HG03439 (cell line): ENCODE measurements around the gene TFCP2L1.

Experiments
- ATAC-seq: cut with Tn5 transposase; IDR thresholded peaks from one replicate; pipeline ENCODE4 v1.9.1; 2021; ENCODE audit warnings: mild to moderate bottlenecking, moderate library complexity; ENCODE audit not compliant: unreplicated experiment

TFCP2L1 gene

DNA sequence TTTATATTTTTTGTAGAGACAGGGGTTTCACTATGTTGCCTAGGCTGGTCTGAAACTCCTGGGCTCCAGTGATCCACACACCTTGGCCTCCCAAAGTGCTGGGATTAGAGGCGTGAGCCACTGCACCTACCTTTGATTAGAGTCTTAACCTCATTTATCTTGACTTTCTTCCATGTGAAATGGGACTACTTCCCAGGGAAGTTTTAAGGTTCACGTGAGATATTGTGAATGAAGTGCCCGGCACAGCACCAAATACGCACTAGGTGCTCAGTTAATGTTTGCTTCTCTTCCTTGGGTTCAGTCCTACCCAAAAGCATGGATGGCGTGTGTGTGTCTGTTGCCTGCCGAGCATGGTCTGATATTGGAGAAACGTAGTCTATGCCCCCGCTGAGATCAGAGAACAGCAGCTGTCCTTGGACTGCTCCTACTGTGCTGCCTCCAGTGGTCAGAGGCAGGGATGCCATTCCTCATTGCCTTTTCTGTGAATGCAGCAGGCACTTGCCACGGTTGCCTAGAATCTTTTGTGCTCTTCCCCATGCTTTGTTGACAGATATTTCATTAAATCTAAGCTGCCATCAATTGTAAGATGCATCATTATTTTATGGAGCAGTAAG, 12.3 kb upstream of the TFCP2L1 start:
- no peak for ATAC-seq

DNA sequence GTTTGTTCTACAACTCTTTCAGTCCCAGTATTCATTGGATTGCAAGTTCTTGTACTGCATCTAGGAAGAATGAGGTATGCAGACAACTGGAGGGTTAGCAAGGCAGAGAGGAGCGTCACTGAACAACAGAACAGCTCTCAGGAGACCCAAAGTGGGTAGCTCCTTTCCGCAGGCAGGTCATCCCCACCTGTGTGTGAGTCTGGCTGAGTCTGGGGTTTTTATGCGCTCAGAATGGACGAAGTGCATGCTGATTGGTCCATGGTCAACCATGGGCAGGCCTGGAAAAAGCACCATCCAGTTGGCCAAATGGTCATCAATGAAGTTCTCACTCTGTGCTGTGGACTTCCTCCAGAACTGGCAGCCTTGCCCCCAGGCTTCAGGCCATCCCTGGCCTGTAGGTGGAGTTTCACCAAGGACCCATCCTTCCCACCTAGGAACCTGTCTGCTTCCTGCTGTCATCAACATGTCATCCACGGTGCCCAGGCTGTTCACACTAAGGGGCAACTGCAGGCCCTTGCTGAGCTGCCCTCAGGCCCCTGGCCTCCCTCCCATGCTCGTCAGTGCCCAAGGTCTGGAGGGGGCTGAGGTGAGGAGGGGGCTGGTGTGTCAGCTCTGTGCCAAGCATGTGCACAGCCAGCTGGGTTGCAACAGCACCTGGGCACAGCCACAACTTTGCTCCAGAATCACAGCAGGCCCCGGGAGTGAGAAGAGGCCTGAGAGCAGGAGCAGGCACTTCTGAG, 11.1 kb upstream of the TFCP2L1 start:
- ATAC-seq = no peak

- no peak for ATAC-seq
Measured at GRCh38 chr2:121294881-121295840, 10.2 kb upstream of the TFCP2L1 start.

DNA sequence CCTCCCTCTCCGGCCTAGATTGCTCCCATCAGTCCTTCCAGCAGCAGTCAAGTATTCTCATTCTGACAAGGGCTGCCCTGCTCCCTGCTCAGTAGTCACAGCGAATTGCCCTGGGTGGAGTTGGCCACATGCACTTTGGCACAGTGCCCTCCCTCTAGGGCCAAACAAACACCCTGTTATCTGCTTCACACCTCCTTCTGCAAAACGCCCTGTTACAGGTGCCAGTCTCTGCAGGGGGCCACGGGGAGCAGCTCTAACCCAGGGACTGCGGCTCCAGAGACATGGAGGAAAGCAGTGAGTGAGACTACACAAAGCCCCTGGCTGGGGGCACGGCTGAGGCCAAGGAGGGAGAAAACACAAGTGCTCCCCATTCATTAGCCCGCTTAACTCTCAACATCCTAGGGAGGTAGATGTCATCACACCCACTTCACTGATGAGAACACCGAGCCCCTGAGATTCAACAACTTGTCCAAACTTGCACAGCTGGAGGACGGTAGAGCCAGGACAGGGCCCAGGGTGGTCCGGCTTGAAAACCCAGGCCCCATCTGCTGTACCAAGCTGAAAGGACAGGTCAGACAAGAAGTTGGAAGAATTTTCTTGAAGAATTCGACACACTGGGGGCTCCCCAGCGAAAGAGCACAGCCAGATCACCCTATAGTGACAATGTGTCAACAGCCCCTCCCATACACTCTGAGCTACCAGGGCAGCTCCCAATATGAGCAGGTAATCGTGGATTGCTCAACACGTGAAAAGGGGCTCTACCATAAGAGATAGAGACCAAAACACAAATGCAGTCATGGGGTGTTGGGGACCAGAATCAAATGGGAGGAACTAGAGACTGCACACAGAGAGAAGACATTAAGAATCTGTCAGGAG, 8.7 kb upstream of the TFCP2L1 start:
- ATAC-seq = no peak

GRCh38 chr2:121291251-121291580, 6.2 kb upstream of the TFCP2L1 start:
- no peak for ATAC-seq

DNA sequence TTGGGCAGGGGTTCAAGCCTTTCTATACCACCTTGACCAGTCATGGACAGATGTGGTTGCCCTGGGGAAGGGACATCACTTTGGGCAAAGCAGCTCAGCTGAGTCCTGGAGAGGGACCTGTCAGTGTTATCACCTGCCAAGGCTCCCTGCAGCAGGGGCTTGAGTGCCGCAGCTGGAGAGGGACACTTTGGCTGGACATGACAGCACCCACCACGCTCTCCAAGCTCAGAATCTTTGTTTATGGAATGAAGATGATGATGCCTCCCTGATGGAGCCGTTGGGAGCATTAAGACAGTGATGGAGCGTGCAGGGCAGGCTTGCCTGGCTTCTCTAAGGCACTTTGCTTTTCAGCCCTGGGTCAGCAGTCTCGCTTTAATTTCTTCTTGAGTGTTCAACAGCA, 4.3 kb upstream of the TFCP2L1 start:
- no peak for ATAC-seq

DNA sequence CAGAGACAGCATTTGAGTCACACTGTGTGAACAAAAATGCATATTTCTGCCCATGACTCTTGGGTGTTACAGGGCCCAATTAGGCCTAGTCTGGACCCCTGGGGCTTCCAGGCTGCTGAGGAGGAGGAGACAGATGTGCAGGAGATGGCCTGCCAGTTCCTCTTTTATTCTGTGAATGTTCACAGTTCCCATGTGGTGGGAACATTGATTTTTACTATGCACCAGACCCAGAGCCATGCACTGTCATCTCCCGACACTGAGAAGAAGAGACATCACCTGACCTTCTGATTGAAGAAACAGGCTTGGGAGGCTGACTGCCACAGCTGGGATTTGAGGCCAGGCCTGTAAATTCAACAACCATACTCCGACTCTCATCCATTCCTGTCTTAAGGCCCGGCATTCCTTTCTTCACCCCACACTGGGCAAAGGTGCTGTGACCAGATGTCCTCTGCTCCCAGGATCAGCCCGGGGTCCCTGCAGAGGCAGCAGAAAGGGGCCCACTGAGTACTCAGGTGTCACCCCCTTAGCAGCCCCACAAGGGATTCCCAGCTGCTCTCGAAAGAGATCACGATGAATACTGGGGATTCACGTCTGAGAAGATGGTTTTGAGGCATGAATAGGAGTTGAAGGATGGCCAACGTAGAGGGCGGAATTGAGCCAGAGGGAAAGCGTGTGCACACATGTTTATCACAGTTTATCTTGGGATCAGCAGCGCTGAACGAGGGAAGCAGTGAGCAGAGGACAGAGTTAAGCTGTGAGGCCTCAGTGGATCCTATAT, 3.6 kb upstream of the TFCP2L1 start:
- no peak for ATAC-seq

- ATAC-seq = no peak
Measured at GRCh38 chr2:121287956-121288355, 3.0 kb upstream of the TFCP2L1 start.

GRCh38 chr2:121287146-121287798, 2.3 kb upstream of the TFCP2L1 start:
- ATAC-seq = no peak

DNA sequence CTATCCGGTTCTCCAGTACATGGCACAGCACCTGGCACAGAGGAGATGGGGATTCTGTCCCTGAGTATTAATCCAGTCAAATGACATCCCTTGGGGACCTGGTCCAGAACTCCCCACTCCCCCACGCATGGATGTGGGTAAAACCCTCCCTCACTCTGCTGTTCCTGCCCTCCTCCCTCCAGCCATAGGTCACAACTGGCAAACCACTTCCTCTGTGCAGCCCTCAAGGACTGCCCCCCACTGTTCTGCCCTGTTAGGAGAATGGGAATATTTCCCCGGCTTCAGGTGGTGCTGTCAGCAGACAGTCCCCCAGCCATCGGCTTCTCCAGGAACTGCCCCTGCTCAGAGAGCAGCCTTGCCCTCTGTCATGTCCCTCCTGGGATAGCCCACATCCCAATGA, 1.5 kb upstream of the TFCP2L1 start:
- ATAC-seq = no peak

GRCh38 chr2:121285926-121286325, 924 bp upstream of the TFCP2L1 start:
- ATAC-seq = no peak

DNA sequence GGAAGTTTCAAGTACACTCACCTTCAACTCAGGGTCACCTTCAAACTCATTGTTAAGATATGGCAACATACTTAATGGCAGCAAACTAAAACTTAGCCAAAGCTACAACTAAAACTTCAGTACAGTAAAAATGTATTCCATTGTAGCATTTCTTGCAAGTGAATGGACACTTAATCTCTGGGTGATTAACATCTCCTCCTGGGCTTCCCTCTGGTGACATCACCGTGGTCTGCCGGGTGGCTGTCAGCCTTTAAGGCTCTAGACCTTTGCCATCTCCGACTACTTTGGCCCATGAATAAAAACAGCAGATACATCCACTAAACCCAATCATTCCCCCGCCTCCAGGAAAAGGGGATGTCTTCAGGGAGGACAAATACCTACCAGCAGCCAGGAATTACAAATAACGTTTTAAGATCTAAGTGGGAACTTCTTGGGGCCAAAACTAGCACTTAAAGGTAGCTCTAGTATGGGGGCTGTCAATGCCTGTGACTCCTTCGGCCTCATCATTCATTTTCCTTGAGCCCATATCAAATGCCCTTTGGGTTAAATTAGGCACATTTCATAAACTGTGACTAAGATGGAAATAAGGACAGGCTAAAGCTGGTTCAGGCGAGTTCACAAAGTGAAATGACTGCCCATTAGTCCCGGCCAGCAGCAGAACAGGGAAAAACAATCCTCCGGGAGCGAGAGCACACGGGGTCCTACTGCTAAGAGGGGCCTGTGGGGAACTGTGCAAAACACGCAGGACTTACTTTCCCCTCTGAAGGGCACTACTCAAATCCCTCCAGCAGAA, 1.1 kb downstream of the TFCP2L1 start:
- no peak for ATAC-seq

GRCh38 chr2:121282800-121283385, 2.1 kb downstream of the TFCP2L1 start:
- ATAC-seq = no peak

GRCh38 chr2:121281694-121282093, 3.3 kb downstream of the TFCP2L1 start:
- no peak for ATAC-seq

DNA sequence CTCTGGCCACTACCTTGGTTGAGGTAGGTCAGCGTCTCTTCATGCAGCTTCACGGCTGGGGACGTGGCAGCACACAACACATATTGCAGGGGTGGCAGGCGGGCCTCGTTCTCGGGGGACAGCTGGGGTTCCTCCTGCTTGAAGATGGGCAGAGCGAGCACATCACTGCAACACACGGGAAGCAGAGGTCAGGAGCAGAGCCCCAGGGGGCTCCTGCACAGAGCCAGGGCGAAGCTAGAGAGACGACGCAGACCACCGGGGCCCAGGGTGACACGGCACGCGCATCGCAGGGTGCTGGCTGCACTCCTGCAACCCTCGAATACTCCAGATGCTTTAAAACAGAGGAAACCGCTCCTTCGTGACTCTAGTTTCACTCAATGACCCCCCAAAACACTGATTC, 3.9 kb downstream of the TFCP2L1 start:
- ATAC-seq = no peak

- ATAC-seq = no peak
Measured at GRCh38 chr2:121279476-121280220, 5.4 kb downstream of the TFCP2L1 start.

GRCh38 chr2:121276341-121276740, 8.7 kb downstream of the TFCP2L1 start:
- no peak for ATAC-seq

GRCh38 chr2:121273116-121273515, 11.9 kb downstream of the TFCP2L1 start:
- ATAC-seq = no peak
